HL-60 (cell line): ENCODE results near the gene MAN1C1.

Experiments
- DNase-seq, 2 experiments: peaks; one replicate each; pipeline ENCODE4 v3.0.0-alpha.2; 2010 to 2020; ENCODE audit warnings: low read depth in 1 of 2, low spot score in 1 of 2
- H3K27ac ChIP-seq: fragments of 250-450 bp; sonication (Bioruptor Pico); replicated peaks from 2 replicates; pipeline ENCODE4 v1.5.1; 2020; ENCODE audit warnings: mild to moderate bottlenecking, moderate library complexity
- H3K27me3 ChIP-seq: fragments of 250-450 bp; sonication (Bioruptor Pico); 2 replicates; pipeline ENCODE4 v1.5.1; 2021; ENCODE audit warnings: mild to moderate bottlenecking, moderate library complexity; ENCODE audit not compliant: insufficient read depth, poor library complexity, severe bottlenecking
- H3K4me3 ChIP-seq: replicated peaks from 2 replicates; pipeline ENCODE4 v1.5.1; 2011; ENCODE audit warnings: mild to moderate bottlenecking, control low read depth, low read length; ENCODE audit not compliant: insufficient read depth
- GABPA ChIP-seq: IDR thresholded peaks from 2 replicates; pipeline ENCODE4 v1.6.1; 2012; ENCODE audit warnings: low read depth
- POLR2AphosphoS5 ChIP-seq: IDR thresholded peaks from 2 replicates; pipeline ENCODE4 v1.6.1; 2012; ENCODE audit warnings: low read depth
- REST ChIP-seq: IDR thresholded peaks from 2 replicates; pipeline ENCODE4 v1.6.1; 2012; ENCODE audit warnings: low read depth; ENCODE audit not compliant: insufficient replicate concordance
- SPI1 ChIP-seq: IDR thresholded peaks from 2 replicates; pipeline ENCODE4 v1.6.1; 2012; ENCODE audit warnings: low read depth, mild to moderate bottlenecking, borderline replicate concordance
- TF ChIP-seq, protein P1 (sequence below): IDR thresholded peaks from one replicate; pipeline ENCODE4 v1.5.1; 2011; ENCODE audit warnings: low read length, control low read depth, inconsistent platforms; ENCODE audit not compliant: insufficient read depth

Gene MAN1C1

GRCh38 chr1:25674807-25675084, 58.2 kb downstream of the MAN1C1 start:
- no peak for DNase-seq
- H3K27me3 ChIP-seq: no peaks in the 10 kb centered on the region
- TF ChIP-seq SPI1 (no peak), POLR2AphosphoS5 (no peak), GABPA (no peak), REST (no peak)
- TF ChIP-seq, protein P1, sequence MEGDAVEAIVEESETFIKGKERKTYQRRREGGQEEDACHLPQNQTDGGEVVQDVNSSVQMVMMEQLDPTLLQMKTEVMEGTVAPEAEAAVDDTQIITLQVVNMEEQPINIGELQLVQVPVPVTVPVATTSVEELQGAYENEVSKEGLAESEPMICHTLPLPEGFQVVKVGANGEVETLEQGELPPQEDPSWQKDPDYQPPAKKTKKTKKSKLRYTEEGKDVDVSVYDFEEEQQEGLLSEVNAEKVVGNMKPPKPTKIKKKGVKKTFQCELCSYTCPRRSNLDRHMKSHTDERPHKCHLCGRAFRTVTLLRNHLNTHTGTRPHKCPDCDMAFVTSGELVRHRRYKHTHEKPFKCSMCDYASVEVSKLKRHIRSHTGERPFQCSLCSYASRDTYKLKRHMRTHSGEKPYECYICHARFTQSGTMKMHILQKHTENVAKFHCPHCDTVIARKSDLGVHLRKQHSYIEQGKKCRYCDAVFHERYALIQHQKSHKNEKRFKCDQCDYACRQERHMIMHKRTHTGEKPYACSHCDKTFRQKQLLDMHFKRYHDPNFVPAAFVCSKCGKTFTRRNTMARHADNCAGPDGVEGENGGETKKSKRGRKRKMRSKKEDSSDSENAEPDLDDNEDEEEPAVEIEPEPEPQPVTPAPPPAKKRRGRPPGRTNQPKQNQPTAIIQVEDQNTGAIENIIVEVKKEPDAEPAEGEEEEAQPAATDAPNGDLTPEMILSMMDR: no peak
- H3K27ac ChIP-seq: no peak overlapping the region
- H3K4me3 ChIP-seq: no peak overlapping the region

- DNase-seq: no peak
- Histone ChIP-seq H3K27me3 (no peaks in the 10 kb centered on the region), H3K4me3 (no peak overlapping the region), H3K27ac (no peak overlapping the region)
- TF ChIP-seq SPI1 (no peak), REST (no peak)
Measured at GRCh38 chr1:25675729-25676476, 59.3 kb downstream of the MAN1C1 start.

DNA sequence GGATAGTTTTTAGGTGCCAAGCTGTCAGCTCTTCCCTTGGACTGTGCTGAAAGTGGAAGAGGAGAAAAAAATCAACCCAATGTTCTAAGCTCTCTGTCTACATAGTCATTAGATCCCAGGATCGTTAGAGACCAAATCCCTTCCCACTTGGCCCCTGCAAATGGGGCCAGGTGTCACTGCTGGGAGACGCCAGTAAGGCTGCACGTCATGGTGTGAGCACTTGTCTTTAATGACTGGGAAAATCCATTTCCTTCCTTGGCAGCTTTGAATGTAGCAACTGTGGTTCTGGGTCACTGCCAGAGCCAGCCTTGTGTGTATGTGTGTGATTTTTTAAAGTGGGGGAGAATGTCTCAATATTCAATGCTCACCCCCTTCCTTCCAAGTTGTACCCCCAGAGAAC, 59.9 kb downstream of the MAN1C1 start:
- Histone ChIP-seq H3K4me3 (no peak overlapping the region), H3K27ac (no peak overlapping the region), H3K27me3 (no peaks in the 10 kb centered on the region)
- DNase-seq: no peak
- TF ChIP-seq GABPA (no peak), SPI1 (no peak), POLR2AphosphoS5 (no peak), REST (no peak)
- TF ChIP-seq, protein P1: no peak
